GM12878 (cell line): Measurements from ENCODE around the gene AKR1B15. TPM values are rescaled to one million over a fixed set of nuclear protein-coding genes. Genes with fewer than 3 reads are reported as not detected.

Source experiments
- ASH2L ChIP-seq: fragments of 300-600, 200-600 bp; sonication (generic); IDR thresholded peaks from 2 replicates; pipeline ENCODE4 v1.6.1; 2017; ENCODE audit warnings: low read depth, mild to moderate bottlenecking, borderline replicate concordance
- BHLHE40 ChIP-seq, 2 experiments: fragments of 450-650 bp in 1 of 2; IDR thresholded peaks; 2 replicates each; pipeline ENCODE4 v1.6.1; 2011 to 2017; ENCODE audit warnings: low read depth in 2 of 2, borderline replicate concordance in 1 of 2, improper control_type of control experiment in 1 of 2, low read length in 1 of 2, mild to moderate bottlenecking in 1 of 2
- CBX5 ChIP-seq: sonication (generic); IDR thresholded peaks from 2 replicates; pipeline ENCODE4 v1.6.1; 2016; ENCODE audit warnings: low read depth, moderate library complexity, mild to moderate bottlenecking, inconsistent platforms
- CREB1 ChIP-seq: IDR thresholded peaks from 2 replicates; pipeline ENCODE4 v1.6.1; 2012; ENCODE audit warnings: low read depth, mild to moderate bottlenecking, inconsistent platforms
- CUX1 ChIP-seq: IDR thresholded peaks from 2 replicates; pipeline ENCODE4 v1.6.1; 2012; ENCODE audit warnings: improper control_type of control experiment, low read depth, low read length; ENCODE audit not compliant: insufficient replicate concordance
- E4F1 ChIP-seq: fragments of 450-650 bp; IDR thresholded peaks from 2 replicates; pipeline ENCODE4 v1.6.1; 2018; ENCODE audit warnings: borderline replicate concordance, mild to moderate bottlenecking; ENCODE audit not compliant: partially characterized antibody
- GABPA ChIP-seq: IDR thresholded peaks from 2 replicates; pipeline ENCODE4 v1.6.1; 2014; ENCODE audit warnings: antibody characterized with exemption, low read depth, mild to moderate bottlenecking, inconsistent platforms
- IKZF1 ChIP-seq: fragments of 450-650 bp; conservative IDR thresholded peaks from 2 replicates; pipeline ENCODE4 v1.6.1; 2017; ENCODE audit warnings: antibody characterized with exemption, mild to moderate bottlenecking
- IRF4 ChIP-seq: IDR thresholded peaks from 2 replicates; pipeline ENCODE4 v1.6.1; 2011; ENCODE audit warnings: low read depth, low read length
- MEF2A ChIP-seq: IDR thresholded peaks from 2 replicates; pipeline ENCODE4 v1.6.1; 2011; ENCODE audit warnings: low read depth, mild to moderate bottlenecking, low read length, moderate library complexity; ENCODE audit not compliant: insufficient read depth
- MEF2B ChIP-seq: fragments of 450-650 bp; IDR thresholded peaks from 2 replicates; pipeline ENCODE4 v1.6.1; 2018; ENCODE audit warnings: mild to moderate bottlenecking, moderate library complexity; ENCODE audit not compliant: partially characterized antibody, poor library complexity, severe bottlenecking
- MTA3 ChIP-seq: IDR thresholded peaks from 2 replicates; pipeline ENCODE4 v1.6.1; 2012; ENCODE audit warnings: low read length, inconsistent platforms, borderline replicate concordance
- NBN ChIP-seq: fragments of 450-650 bp; IDR thresholded peaks from 2 replicates; pipeline ENCODE4 v1.6.1; 2016
- NR2C1 ChIP-seq: fragments of 450-650 bp; IDR thresholded peaks from 2 replicates; pipeline ENCODE4 v1.6.1; 2017; ENCODE audit warnings: antibody characterized with exemption, mild to moderate bottlenecking, moderate library complexity
- NR2F1 ChIP-seq: fragments of 450-650 bp; conservative IDR thresholded peaks from 2 replicates; pipeline ENCODE4 v1.6.1; 2017; ENCODE audit warnings: mild to moderate bottlenecking
- NRF1 ChIP-seq: conservative IDR thresholded peaks from 2 replicates; pipeline ENCODE4 v1.6.1; 2011; ENCODE audit warnings: mild to moderate bottlenecking, low read depth, low read length, improper control_type of control experiment
- RBBP5 ChIP-seq: fragments of 200-600 bp; sonication (generic); conservative IDR thresholded peaks from 2 replicates; pipeline ENCODE4 v1.6.1; 2016
- SMARCA5 ChIP-seq: fragments of 450-650 bp; IDR thresholded peaks from 2 replicates; pipeline ENCODE4 v1.6.1; 2017; ENCODE audit warnings: mild to moderate bottlenecking
- SMC3 ChIP-seq: IDR thresholded peaks from 2 replicates; pipeline ENCODE4 v1.6.1; 2011; ENCODE audit warnings: low read length, improper control_type of control experiment, borderline replicate concordance
- TCF7 ChIP-seq: IDR thresholded peaks from 2 replicates; pipeline ENCODE4 v1.6.1; 2014; ENCODE audit warnings: antibody characterized with exemption, borderline replicate concordance
- ZNF384 ChIP-seq: IDR thresholded peaks from 2 replicates; pipeline ENCODE4 v1.6.1; 2012; ENCODE audit warnings: low read depth, mild to moderate bottlenecking, low read length, improper control_type of control experiment, borderline replicate concordance
- polyA plus RNA-seq, 11 experiments: library from polyadenylated mRNA; depleted of rRNA in 4 of 11; unstranded in 6 of 11; stranded (reverse) in 5 of 11; fragments of >200 nt; fragmentation: Nextera tagmentation in 4 of 11; fragmentation: Illumina TruSeq in 1 of 11; extraction: Ambion mirVana in 4 of 11; extraction: Trizol in 1 of 11; gene quantifications; 1 replicate in 1 of 11; 2 replicates in 10 of 11; pipeline versions ENCODE4 v1.2.1 to v1.2.3, GENCODE V29; 2011 to 2016; ENCODE audit warnings: inconsistent platforms in 2 of 11, missing spikeins in 2 of 11, low read depth in 1 of 11
- total RNA-seq, 4 experiments: library from RNA; depleted of rRNA in 3 of 4; stranded (reverse); fragments of >200 nt in 3 of 4; fragmentation: Illumina TruSeq in 1 of 4; extraction: Trizol in 1 of 4; gene quantifications; 2 replicates each; pipeline versions ENCODE4 v1.2.1 to v1.2.3, GENCODE V29; 2013 to 2021

AKR1B15 gene
- total and polyA plus RNA-seq, 10 of the 15 experiments (the other 5 are each of a cell fraction or from before 2014, with no cell fraction given) = 0.06 TPM; not detected in 9

- TF ChIP-seq CBX5 (no peak), E4F1 (no peak), ASH2L (no peak), MEF2B (no peak), RBBP5 (no peak), SMC3 (peak; percentile 48; the same call in 1 of the 2 replicates), MTA3 (no peak), IRF4 (no peak), BHLHE40 (IDR thresholded peaks at IDR 0.05; ENCODE audit: borderline replicate concordance in 1 of 2, low read depth in 2 of 2, low read length in 1 of 2) (peak in 1 of 2 experiments; percentile 51; a peak in 1 of 4 replicates), MEF2A (no peak), ZNF384 (no peak), CREB1 (no peak), NRF1 (no peak), TCF7 (no peak), CUX1 (no peak), NR2F1 (no peak), NBN (no peak), SMARCA5 (no peak), NR2C1 (no peak), IKZF1 (peak; percentile 27; the same call in 1 of the 2 replicates), GABPA (no peak)
Observed at GRCh38 chr7:134547397-134548054, 1.4 kb upstream of the AKR1B15 start (continued).
